GM19351 (cell line): Measurements from ENCODE around the gene SEC14L1.
"Not testable (repeated sequence)": the region's sequence is repeated elsewhere in the genome, so short reads cannot be mapped to it uniquely, and the experiment has no call there.

ENCODE experiments used
- ATAC-seq: cut with Tn5 transposase; IDR thresholded peaks from one replicate; pipeline ENCODE4 v1.9.1; 2021; ENCODE audit warnings: mild to moderate bottlenecking, moderate library complexity; ENCODE audit not compliant: unreplicated experiment

Gene SEC14L1

GRCh38 chr17:77231076-77231871 lies 90.5 kb downstream of the SEC14L1 start:
- no peak for ATAC-seq

GRCh38 chr17:77233127-77233526 lies 92.4 kb downstream of the SEC14L1 start:
- ATAC-seq: no peak

GRCh38 chr17:77233635-77234334 lies 93.0 kb downstream of the SEC14L1 start:
- ATAC-seq: no peak

GRCh38 chr17:77234695-77235094 lies 93.9 kb downstream of the SEC14L1 start:
- no peak for ATAC-seq

- no peak for ATAC-seq
Measured at GRCh38 chr17:77235370-77235941, 94.7 kb downstream of the SEC14L1 start.

GRCh38 chr17:77237232-77238008 lies 96.7 kb downstream of the SEC14L1 start:
- ATAC-seq: no peak

- no peak for ATAC-seq
Measured at GRCh38 chr17:77240976-77241375, 100.2 kb downstream of the SEC14L1 start.

- ATAC-seq: no peak
Measured at GRCh38 chr17:77242118-77242851, 101.5 kb downstream of the SEC14L1 start.

- peak; percentile 78 for ATAC-seq
Measured at GRCh38 chr17:77245162-77245926, 104.6 kb downstream of the SEC14L1 start.

- no peak for ATAC-seq
Measured at GRCh38 chr17:77246110-77247047, 105.6 kb downstream of the SEC14L1 start.

- ATAC-seq: no peak
Measured at GRCh38 chr17:77247048-77247541, 106.3 kb downstream of the SEC14L1 start.

- ATAC-seq: no peak
Measured at GRCh38 chr17:77247609-77248008, 106.8 kb downstream of the SEC14L1 start.

- ATAC-seq: no peak
Measured at GRCh38 chr17:77248216-77249114, 107.7 kb downstream of the SEC14L1 start.

GRCh38 chr17:77251622-77252183 lies 110.9 kb downstream of the SEC14L1 start:
- no peak for ATAC-seq

GRCh38 chr17:77252306-77252705 lies 111.5 kb downstream of the SEC14L1 start:
- not testable (repeated sequence) for ATAC-seq

GRCh38 chr17:77253611-77254051 lies 112.9 kb downstream of the SEC14L1 start:
- ATAC-seq: no peak
